Upper lobe of left lung (tissue), 6 donors: ENCODE data around the gene DENND5B. TPM values are rescaled to one million over a fixed set of nuclear protein-coding genes. Genes with fewer than 3 reads are reported as not detected.

ENCODE experiments used
- small RNA-seq, 4 donors: library from RNA; depleted of rRNA; stranded (forward); fragments of <200 nt; gene quantifications; one replicate each; pipeline ENCODE3, GENCODE V24; 2016
- total RNA-seq, 6 donors: library from RNA; depleted of rRNA in 4 of 6; stranded (reverse); fragments of >200 nt in 4 of 6; gene quantifications; one replicate each; pipeline versions ENCODE4 v1.1.0 to v1.2.1, GENCODE V29; 2016 to 2021
- donor health status: DM: no; HTN: no; CAD: no; lungs with moderate emphysema.
- donor health status: DM: no; HTN: yes; CAD: no; lungs with severe emphysema.

DENND5B gene
- total RNA-seq, 6 donors from 2014 or later: 4.1 to 12.6 (median 5.8) TPM

Small RNAs within 50 kb of the gene (small RNA-seq; reads per million reads assigned to genes)
- gene RF00019 (0 reads per million in 4 donors), gene RF00026 (0 reads per million in 4 donors), gene RNU5F-4P (0 reads per million in 4 donors), gene RNU6-618P (0 reads per million in 4 donors), gene RPL31P50 (0 reads per million in 4 donors)

Other genes starting within 250 kb of the DENND5B start
- 1 to 10 TPM; 2.1 to 7.3 (median 4.3) TPM for gene ETFBKMT, start 68.6 kb upstream of the DENND5B start, total RNA-seq
- 10 to 100 TPM in 1 of 6 donors, 1 to 10 TPM in 5; 2.1 to 15.9 (median 5.7) TPM for gene AMN1, start 137.9 kb upstream of the DENND5B start, total RNA-seq